GM19438 (cell line): Measurements from ENCODE around the gene COMT.
A peak's percentile ranks its signal among the peaks of the same experiment; 100 is the strongest.

Experiments
- ATAC-seq: cut with Tn5 transposase; IDR thresholded peaks from one replicate; pipeline ENCODE4 v1.9.1; 2021; ENCODE audit warnings: low read depth; ENCODE audit not compliant: unreplicated experiment

The COMT gene

DNA sequence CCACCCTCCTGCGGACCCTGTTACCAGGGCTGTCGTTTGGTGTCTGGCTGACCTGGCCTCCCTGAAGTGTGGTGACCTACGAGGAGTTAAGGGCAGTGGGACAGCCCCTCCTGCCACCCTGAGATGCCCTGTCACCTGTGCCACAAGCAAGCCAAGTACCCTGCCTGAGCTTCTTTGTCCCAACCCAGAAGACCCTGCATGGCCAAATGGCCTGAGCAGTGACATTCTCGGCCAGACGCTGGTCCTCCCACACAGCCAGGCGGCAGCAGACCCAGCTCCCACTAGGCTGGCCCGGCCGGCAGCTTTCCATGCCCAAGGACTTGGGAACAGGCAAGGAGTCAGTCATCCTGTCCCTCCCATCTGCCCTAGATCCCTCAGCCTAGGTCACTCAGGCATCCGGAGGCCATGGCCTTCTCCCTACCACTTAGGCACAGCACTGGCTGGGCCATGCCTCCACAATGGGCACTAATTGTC, 67.5 kb downstream of the COMT start:
- no peak for ATAC-seq

GRCh38 chr22:20009582-20010306, 68.2 kb downstream of the COMT start:
- no peak for ATAC-seq

- ATAC-seq = no peak
Observed at GRCh38 chr22:20010307-20011122, 68.9 kb downstream of the COMT start.

DNA sequence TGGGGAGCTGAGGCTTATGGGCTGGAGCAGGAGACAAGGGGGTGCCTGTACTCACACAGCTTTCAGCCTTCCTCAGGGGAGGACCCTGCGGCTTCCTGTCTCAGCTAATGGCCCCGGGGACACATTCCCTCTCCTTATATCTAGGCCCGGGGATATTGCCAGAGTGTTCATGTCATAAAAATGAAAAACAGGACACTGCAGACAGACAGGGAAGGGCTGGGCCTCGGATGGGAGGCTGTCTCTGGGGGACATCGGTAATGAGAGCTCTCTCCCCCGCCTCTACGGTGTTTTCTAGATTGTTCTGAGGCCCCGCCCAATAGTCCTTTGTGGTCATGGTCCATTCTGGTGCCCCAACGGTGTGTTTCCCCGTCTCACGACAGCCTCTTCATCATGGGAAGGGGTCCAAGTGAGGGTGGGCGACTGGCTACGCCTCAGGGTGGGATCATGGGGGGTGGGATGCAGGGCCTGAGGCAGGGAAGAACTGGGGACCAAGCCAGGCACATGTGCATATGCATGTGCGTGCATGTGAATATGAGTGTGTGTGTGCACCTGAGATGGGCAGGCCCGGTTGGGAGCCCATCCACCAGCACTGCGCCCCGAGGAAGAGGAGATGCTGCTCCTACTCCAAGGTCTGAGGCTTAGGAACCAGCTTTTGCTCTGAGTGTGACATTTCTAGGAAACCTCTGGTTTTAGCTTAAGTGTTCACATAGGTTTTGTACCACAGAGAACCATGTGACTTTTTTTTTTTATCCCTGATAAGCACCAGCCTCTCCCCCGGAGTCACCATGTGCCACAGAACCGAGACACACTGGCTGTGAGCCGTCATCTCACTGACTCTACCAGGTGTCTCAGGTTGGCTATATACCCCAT, 69.8 kb downstream of the COMT start:
- ATAC-seq = no peak

GRCh38 chr22:20011993-20012740, 70.6 kb downstream of the COMT start:
- ATAC-seq = no peak

GRCh38 chr22:20012741-20013331, 71.3 kb downstream of the COMT start:
- no peak for ATAC-seq

DNA sequence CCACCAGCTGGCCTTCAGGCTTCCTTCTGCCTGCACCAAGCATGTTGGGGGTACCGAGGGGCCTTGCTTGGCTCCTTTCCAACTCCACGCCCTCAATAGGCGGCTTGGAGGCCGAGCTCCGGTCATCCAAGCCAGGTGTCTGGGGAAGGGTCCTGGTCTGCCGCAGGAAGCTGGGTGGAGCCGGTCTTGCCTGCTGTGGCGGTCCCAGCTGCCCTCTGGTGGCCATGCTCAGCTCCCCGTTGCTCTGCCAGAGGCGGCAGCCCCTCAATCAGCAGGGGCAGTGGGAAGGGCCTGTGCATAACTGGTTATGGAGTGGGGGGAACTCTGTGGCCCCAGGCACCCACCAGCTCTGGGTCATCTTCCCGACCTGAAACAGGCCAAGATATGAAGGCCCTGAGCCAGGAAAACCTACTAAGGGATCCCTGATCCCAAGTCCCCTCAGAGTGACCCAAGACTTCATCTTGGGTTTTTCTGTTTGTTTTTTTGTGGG, 71.9 kb downstream of the COMT start:
- no peak for ATAC-seq

GRCh38 chr22:20014526-20015186, 73.1 kb downstream of the COMT start:
- no peak for ATAC-seq

DNA sequence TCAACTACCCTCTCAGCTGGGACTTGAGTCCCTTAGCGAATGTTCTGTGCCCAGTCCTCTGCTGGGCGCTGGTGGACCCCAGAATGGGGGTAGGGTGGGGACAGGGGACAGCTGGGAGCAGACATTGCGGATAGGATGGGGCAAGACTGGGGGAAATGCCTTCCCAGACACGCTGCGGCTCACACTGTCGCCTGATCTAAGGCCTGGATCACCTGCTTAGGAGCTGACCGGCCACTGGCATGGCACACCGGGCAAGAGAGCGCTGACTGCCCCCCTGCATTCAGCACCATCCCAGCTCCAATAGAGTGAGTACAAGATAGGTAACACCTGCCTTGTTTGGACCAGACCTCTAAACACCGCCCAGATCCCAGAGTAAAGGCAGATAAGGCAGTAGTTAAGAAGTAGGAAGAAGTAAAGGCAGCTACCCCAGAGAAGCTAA, 73.6 kb downstream of the COMT start:
- ATAC-seq = no peak

- no peak for ATAC-seq
Observed at GRCh38 chr22:20015971-20016733, 74.6 kb downstream of the COMT start.

DNA sequence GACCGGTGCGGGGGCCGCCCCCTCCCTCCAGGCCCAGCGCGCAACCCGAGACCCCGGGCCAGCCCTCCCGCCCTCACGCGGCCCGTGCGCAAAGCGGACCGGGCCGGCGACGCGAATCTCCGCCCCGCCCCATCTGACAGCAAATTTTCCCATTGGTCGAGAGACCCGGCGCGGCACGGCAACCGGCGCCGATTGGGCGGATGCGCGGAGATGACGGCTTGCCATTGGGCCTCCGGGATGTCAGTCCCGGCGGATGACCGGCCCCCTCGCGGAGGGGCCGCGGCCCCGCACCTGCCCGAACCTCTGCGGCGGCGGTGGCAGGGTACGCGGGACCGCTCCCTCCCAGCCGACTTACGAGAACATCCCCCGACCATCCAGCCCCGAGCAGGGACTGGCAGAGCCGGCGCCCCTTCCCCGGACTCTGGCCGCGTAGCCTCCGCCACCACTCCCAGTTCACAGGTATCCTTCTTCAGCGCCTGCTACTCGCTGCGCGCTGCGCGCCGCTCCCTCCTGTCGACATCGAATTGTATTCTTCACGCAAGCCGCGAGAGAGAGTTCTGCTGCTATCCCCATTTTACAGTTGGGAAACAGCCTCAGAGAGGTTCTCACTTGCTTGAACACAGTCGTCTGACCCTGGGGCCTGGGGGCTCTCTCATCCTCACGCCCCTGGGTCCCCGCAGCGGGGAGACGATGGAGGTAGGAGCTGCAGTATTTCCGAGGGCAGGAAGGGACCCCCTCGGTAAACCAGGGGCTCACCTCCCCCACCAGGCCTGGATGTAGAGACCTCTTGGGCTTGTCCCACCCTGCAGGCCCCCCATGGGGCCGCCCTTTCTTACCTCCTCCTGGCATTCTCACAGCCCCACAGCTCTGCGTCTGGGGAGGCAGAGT, 75.4 kb downstream of the COMT start, which contains the start of gene ARVCF:
Gene ARVCF, minus strand, starts transcription at position 90 of the 888 bp plus-strand sequence. CDS start 26,029 bp downstream, outside the sequence.
- peak; percentile 52 for ATAC-seq

DNA sequence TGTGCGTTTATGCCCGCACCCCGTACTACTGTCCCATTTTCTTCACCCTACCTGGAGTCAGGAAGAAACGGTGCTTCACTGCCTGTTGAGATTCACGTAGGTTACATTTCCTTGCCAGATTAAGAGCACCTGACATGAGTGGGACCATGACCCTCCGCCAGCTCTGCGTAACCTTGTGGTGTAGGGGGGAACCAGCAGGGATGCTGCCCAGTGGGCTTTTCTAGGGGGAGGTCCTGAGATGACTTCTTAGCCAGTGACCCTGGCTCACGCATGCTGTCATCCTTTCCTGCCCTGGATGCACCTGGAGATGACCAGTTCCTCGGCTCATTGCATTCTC, 76.0 kb downstream of the COMT start:
- no peak for ATAC-seq

DNA sequence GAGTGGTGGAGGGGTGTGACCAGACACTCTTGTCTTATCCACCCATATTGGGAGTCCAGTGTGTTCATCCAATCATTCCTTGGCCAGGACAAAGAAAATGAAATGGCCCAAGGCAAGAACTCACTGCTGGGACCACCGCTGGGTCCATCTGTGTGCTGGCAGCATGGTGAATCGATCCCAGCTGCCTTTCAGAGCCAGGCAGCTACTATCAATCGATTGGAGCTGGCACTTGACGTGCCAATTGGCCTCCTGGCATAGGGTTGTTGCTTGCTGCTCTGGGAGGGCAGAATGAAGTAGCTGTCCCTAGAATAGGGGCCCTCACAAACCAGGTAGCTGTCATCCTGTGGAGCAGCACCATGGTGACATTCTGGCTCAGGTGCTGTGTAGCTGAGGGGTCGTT, 76.4 kb downstream of the COMT start:
- no peak for ATAC-seq
